Lower leg skin (tissue), 4 donors: ENCODE data around the gene SH3RF3. TPM values are rescaled to one million over a fixed set of nuclear protein-coding genes. Genes with fewer than 3 reads are reported as not detected.

ENCODE experiments used
- DNase-seq, 2 donors: peaks; one replicate each; pipeline ENCODE4 v3.0.0-alpha.2; 2019; ENCODE audit warnings: low spot score in 2 of 2
- H3K4me3 ChIP-seq: fragments of 200-600 bp; sonication (generic); 2 replicates; pipeline ENCODE4 v1.5.1; 2017; ENCODE audit warnings: mild to moderate bottlenecking, low read depth; ENCODE audit not compliant: poor library complexity, severe bottlenecking
- POLR2A ChIP-seq, 2 donors: fragments of 450-650 bp; IDR thresholded peaks; one replicate each; pipeline ENCODE4 v1.6.1; 2016 to 2017; ENCODE audit warnings: antibody characterized with exemption in 2 of 2, mild to moderate bottlenecking in 1 of 2, moderate library complexity in 1 of 2
- WGBS, 2 donors: methylation state at CpG; one replicate each; pipeline ENCODE4 v1.1.5; 2018; 5-methylcytosine and 5-hydroxymethylcytosine counted together
- intact Hi-C: fragments of 100-400 bp; cut with DNase I; formaldehyde crosslinking; loops from one replicate; pipeline ENCODE4 v1.15.0; 2023; ENCODE audit warnings: low total_unique reads
- total RNA-seq, 4 donors: library from RNA; depleted of rRNA; stranded (reverse); fragments of >200 nt; gene quantifications; one replicate each; pipeline ENCODE4 v1.1.0, GENCODE V29; 2016
- TF ChIP-seq, protein P1 (sequence below), 3 donors: fragments of 450-650 bp; IDR thresholded peaks; one replicate each; pipeline ENCODE4 v1.5.1; 2016; ENCODE audit warnings: antibody characterized with exemption in 3 of 3, mild to moderate bottlenecking in 3 of 3, moderate library complexity in 2 of 3

The SH3RF3 gene
- total RNA-seq, 4 donors from 2014 or later = 1.9 to 7.4 (median 3.2) TPM

GRCh38 chr2:109232909-109233308 lies 103.9 kb downstream of the SH3RF3 start:
- no peak for TF ChIP-seq POLR2A (IDR thresholded peaks at IDR 0.05)
- TF ChIP-seq, protein P1, sequence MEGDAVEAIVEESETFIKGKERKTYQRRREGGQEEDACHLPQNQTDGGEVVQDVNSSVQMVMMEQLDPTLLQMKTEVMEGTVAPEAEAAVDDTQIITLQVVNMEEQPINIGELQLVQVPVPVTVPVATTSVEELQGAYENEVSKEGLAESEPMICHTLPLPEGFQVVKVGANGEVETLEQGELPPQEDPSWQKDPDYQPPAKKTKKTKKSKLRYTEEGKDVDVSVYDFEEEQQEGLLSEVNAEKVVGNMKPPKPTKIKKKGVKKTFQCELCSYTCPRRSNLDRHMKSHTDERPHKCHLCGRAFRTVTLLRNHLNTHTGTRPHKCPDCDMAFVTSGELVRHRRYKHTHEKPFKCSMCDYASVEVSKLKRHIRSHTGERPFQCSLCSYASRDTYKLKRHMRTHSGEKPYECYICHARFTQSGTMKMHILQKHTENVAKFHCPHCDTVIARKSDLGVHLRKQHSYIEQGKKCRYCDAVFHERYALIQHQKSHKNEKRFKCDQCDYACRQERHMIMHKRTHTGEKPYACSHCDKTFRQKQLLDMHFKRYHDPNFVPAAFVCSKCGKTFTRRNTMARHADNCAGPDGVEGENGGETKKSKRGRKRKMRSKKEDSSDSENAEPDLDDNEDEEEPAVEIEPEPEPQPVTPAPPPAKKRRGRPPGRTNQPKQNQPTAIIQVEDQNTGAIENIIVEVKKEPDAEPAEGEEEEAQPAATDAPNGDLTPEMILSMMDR (IDR thresholded peaks at IDR 0.05) = no peak
- WGBS, 2 donors = 90 to 100% methylated on average over 4 of the region's 4 CpGs
- intact Hi-C loops = no loop called here

GRCh38 chr2:109233643-109234042 lies 104.6 kb downstream of the SH3RF3 start:
- no peak for DNase-seq
- 95 to 98% methylated on average over 4 of the region's 4 CpGs for WGBS, 2 donors
- H3K4me3 ChIP-seq = no peak overlapping the region
- intact Hi-C loops = no loop called here
- TF ChIP-seq POLR2A (IDR thresholded peaks at IDR 0.05) = no peak
- TF ChIP-seq, protein P1 (IDR thresholded peaks at IDR 0.05) = no peak

More at GRCh38 chr2:109232909-109233308, 103.9 kb downstream of the SH3RF3 start:
- H3K4me3 ChIP-seq = no peak overlapping the region
- peak in 1 of 2 donors; percentile 50 for DNase-seq

GRCh38 chr2:109234355-109234754 lies 105.3 kb downstream of the SH3RF3 start:
- intact Hi-C loops = no loop called here
- no peak overlapping the region for H3K4me3 ChIP-seq
- DNase-seq = no peak
- WGBS, 2 donors = 93% methylated on average over 4 of the region's 4 CpGs
- TF ChIP-seq, protein P1 (IDR thresholded peaks at IDR 0.05) = no peak
- TF ChIP-seq POLR2A (IDR thresholded peaks at IDR 0.05) = no peak

DNA sequence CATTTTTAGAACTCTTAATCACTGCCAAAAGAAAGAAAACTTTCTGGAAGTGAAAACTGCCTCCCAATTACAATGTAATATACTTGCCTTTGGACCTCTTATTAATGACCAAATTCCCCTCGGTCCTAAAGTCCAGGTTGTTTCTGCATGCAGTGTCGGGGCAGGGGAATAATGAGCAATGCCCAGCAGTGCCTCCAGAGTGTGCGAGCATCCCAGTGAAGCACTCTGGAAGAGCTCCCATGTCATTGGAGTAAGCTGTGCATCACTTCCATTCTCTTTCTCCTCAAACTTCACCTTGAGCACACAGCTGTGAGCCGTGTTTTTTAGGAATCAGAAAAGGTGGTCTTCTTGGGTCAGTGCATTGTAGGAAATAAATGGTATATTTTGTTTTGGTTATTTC lies 107.1 kb downstream of the SH3RF3 start:
- DNase-seq = no peak
- no peak overlapping the region for H3K4me3 ChIP-seq
- TF ChIP-seq, protein P1 (IDR thresholded peaks at IDR 0.05) = no peak
- TF ChIP-seq POLR2A (IDR thresholded peaks at IDR 0.05) = no peak
- 93 to 95% methylated on average over 4 of the region's 4 CpGs for WGBS, 2 donors
- intact Hi-C loops = no loop called here

DNA sequence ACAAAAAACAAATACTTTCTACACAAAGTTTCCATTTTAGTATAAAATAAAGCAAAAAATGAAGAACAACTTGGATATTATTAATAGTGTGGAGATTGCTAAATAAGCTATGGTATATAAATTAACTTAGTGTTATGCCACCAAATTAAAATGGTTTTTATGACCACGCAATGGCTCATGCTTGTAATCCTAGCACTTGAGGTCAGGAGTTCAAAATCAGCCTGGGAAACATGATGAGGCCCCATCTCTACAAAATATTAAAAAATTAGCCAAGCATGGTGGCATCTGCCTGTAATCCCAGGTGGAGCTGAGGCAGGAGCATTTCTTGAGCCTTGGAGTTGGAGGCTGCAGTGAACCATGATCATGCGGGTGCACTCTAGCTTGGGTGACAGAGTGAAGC lies 108.8 kb downstream of the SH3RF3 start:
- intact Hi-C loops = no loop called here
- no peak for DNase-seq
- no peak for TF ChIP-seq POLR2A (IDR thresholded peaks at IDR 0.05)
- TF ChIP-seq, protein P1 (IDR thresholded peaks at IDR 0.05) = no peak
- H3K4me3 ChIP-seq = no peak overlapping the region
- 95% methylated on average over 2 of the region's 2 CpGs for WGBS, 2 donors

GRCh38 chr2:109238580-109238979 lies 109.6 kb downstream of the SH3RF3 start:
- DNase-seq = peak; percentile 72 to 92
- intact Hi-C loops = no loop called here
- no peak overlapping the region for H3K4me3 ChIP-seq
- no peak for TF ChIP-seq POLR2A (IDR thresholded peaks at IDR 0.05)
- TF ChIP-seq, protein P1 (IDR thresholded peaks at IDR 0.05) = no peak
- 58 to 65% methylated on average over 4 of the region's 4 CpGs for whole genome bisulfite sequencing, 2 donors
